Gastrocnemius medialis (tissue), 4 donors: ENCODE results near the gene CPHXL. TPM values are rescaled to one million over a fixed set of nuclear protein-coding genes. Genes with fewer than 3 reads are reported as not detected.

Experiments used
- ATAC-seq, 2 donors: fragments of 150-250 bp; one replicate each; pipeline ENCODE4 v1.9.1; 2016
- DNase-seq, 2 donors: peaks; one replicate each; pipeline ENCODE4 v3.0.0-alpha.2; 2019
- H3K27ac ChIP-seq, 4 donors: fragments of 200-600 bp; sonication (generic); 1 replicate in 1 of 4; 2 replicates in 3 of 4; pipeline ENCODE4 v1.5.1; 2016 to 2018; ENCODE audit warnings: mild to moderate bottlenecking in 2 of 4, moderate library complexity in 1 of 4
- H3K27me3 ChIP-seq, 3 donors: fragments of 200-600 bp; sonication (generic) in 2 of 3; 1 replicate in 1 of 3; 2 replicates in 2 of 3; pipeline versions ENCODE4 v1.5.1 to v1.6.0; 2016 to 2019; ENCODE audit warnings: mild to moderate bottlenecking in 1 of 3, moderate library complexity in 1 of 3
- H3K36me3 ChIP-seq, 2 donors: fragments of 200-600 bp; sonication (generic) in 1 of 2; one replicate each; pipeline ENCODE4 v1.5.1; 2017 to 2018
- H3K4me1 ChIP-seq, 2 donors: fragments of 200-600 bp; sonication (generic) in 1 of 2; one replicate each; pipeline ENCODE4 v1.5.1; 2016 to 2017; ENCODE audit warnings: mild to moderate bottlenecking in 2 of 2
- H3K4me3 ChIP-seq, 4 donors: fragments of 200-600 bp; sonication (generic) in 3 of 4; 1 replicate in 1 of 4; 2 replicates in 3 of 4; pipeline ENCODE4 v1.5.1; 2016 to 2019; ENCODE audit warnings: mild to moderate bottlenecking in 2 of 4
- H3K9me3 ChIP-seq, 3 donors: fragments of 200-600 bp; sonication (generic) in 2 of 3; 1 replicate in 1 of 3; 2 replicates in 2 of 3; pipeline ENCODE4 v1.5.1; 2016 to 2019
- CTCF ChIP-seq, 5 experiments: fragments of 450-650 bp in 3 of 5; fragments of 200-600 bp in 2 of 5; sonication (generic) in 2 of 5; IDR thresholded peaks in 4 of 5; conservative IDR thresholded peaks in 1 of 5; 1 replicate in 4 of 5; 2 replicates in 1 of 5; pipeline ENCODE4 v1.5.1; 2016 to 2019; ENCODE audit warnings: antibody characterized with exemption in 5 of 5, mild to moderate bottlenecking in 3 of 5, moderate library complexity in 3 of 5
- POLR2A ChIP-seq, 2 donors: fragments of 450-650 bp; IDR thresholded peaks; one replicate each; pipeline ENCODE4 v1.6.1; 2017; ENCODE audit warnings: antibody characterized with exemption in 2 of 2, mild to moderate bottlenecking in 2 of 2, moderate library complexity in 2 of 2
- in situ Hi-C, 4 donors: fragments of 200-750 bp; cut with MboI; loops; one replicate each; pipeline versions ENCODE4 v1.15.0 to v1.8.0; 2017; ENCODE audit warnings: low sequenced_read_pairs in 4 of 4
- intact Hi-C: fragments of 100-400 bp; cut with DNase I; formaldehyde crosslinking; loops from one replicate; pipeline ENCODE4 v1.15.1; 2023; ENCODE audit warnings: low total_unique reads
- total RNA-seq, 4 donors: library from RNA; depleted of rRNA; stranded (reverse); fragments of >200 nt; gene quantifications; one replicate each; pipeline versions ENCODE4 v1.1.0 to v1.2.3, GENCODE V29; 2016

The CPHXL gene
- total RNA-seq, 4 donors from 2014 or later: not detected

GRCh38 chr16:75727221-75727620 is 931 bp upstream of the CPHXL start:
- no peak overlapping the region for H3K4me3 ChIP-seq
- no peaks in the 10 kb centered on the region for H3K4me1 ChIP-seq
- no peak overlapping the region for H3K27ac ChIP-seq
- TF ChIP-seq CTCF (IDR thresholded peaks at IDR 0.05 in 4 of 5, conservative IDR thresholded peaks at IDR 0.05 in 1 of 5) (no peak), POLR2A (IDR thresholded peaks at IDR 0.05) (no peak)
- H3K9me3 ChIP-seq: no peaks in the 10 kb centered on the region
- no peak for DNase-seq
- intact Hi-C loops: no loop called here
- ATAC-seq: no peak
- H3K27me3 ChIP-seq: no peaks in the 10 kb centered on the region
- in situ Hi-C loops: no loop called here
- H3K36me3 ChIP-seq: no peaks in the 10 kb centered on the region

GRCh38 chr16:75718452-75718851 is 7.8 kb downstream of the CPHXL start:
- Histone ChIP-seq H3K4me1 (no peaks in the 10 kb centered on the region), H3K27me3 (no peaks in the 10 kb centered on the region), H3K36me3 (no peaks in the 10 kb centered on the region), H3K4me3 (no peak overlapping the region), H3K27ac (no peak overlapping the region), H3K9me3 (no peaks in the 10 kb centered on the region)
- TF ChIP-seq POLR2A (IDR thresholded peaks at IDR 0.05): no peak
- no peak for TF ChIP-seq CTCF (IDR thresholded peaks at IDR 0.05 in 4 of 5, conservative IDR thresholded peaks at IDR 0.05 in 1 of 5)
- ATAC-seq (no peak), DNase-seq (no peak)
- in situ Hi-C loops (no loop called here), intact Hi-C loops (no loop called here)

- DNase-seq (no peak), ATAC-seq (no peak)
- TF ChIP-seq POLR2A (IDR thresholded peaks at IDR 0.05) (no peak), CTCF (IDR thresholded peaks at IDR 0.05 in 4 of 5, conservative IDR thresholded peaks at IDR 0.05 in 1 of 5) (no peak)
- Histone ChIP-seq H3K27ac (no peak overlapping the region), H3K36me3 (no peaks in the 10 kb centered on the region), H3K27me3 (no peaks in the 10 kb centered on the region), H3K4me3 (no peak overlapping the region), H3K9me3 (no peaks in the 10 kb centered on the region), H3K4me1 (no peaks in the 10 kb centered on the region)
- intact Hi-C loops: no loop called here
- in situ Hi-C loops: no loop called here
Observed at GRCh38 chr16:75714661-75715060, 11.6 kb downstream of the CPHXL start.

- no peaks in the 10 kb centered on the region for H3K36me3 ChIP-seq
- DNase-seq: no peak
- no peak for ATAC-seq
- H3K4me3 ChIP-seq: no peak overlapping the region
- TF ChIP-seq POLR2A (IDR thresholded peaks at IDR 0.05): no peak
- no peak for TF ChIP-seq CTCF (IDR thresholded peaks at IDR 0.05 in 4 of 5, conservative IDR thresholded peaks at IDR 0.05 in 1 of 5)
- H3K4me1 ChIP-seq: no peaks in the 10 kb centered on the region
- no peak overlapping the region for H3K27ac ChIP-seq
- intact Hi-C loops (no loop called here), in situ Hi-C loops (no loop called here)
- H3K27me3 ChIP-seq: no peaks in the 10 kb centered on the region
- H3K9me3 ChIP-seq: no peaks in the 10 kb centered on the region
Observed at GRCh38 chr16:75710344-75710743, 15.9 kb downstream of the CPHXL start.

GRCh38 chr16:75703306-75703705 is 23.0 kb downstream of the CPHXL start:
- in situ Hi-C loops: no loop called here
- no peak for ATAC-seq

More at GRCh38 chr16:75703306-75703705, 23.0 kb downstream of the CPHXL start:
- Histone ChIP-seq H3K4me1 (no peaks in the 10 kb centered on the region), H3K27me3 (no peaks in the 10 kb centered on the region), H3K9me3 (no peaks in the 10 kb centered on the region), H3K36me3 (no peaks in the 10 kb centered on the region), H3K4me3 (no peak overlapping the region), H3K27ac (no peak overlapping the region)
- no peak for TF ChIP-seq POLR2A (IDR thresholded peaks at IDR 0.05)
- DNase-seq: no peak
- intact Hi-C loops: no loop called here
